Astrocyte (in vitro differentiated cells and primary cell): ENCODE results near the gene SEMA3B. TPM values are rescaled to one million over a fixed set of nuclear protein-coding genes. Genes with fewer than 3 reads are reported as not detected.

Source experiments
- DNase-seq: peaks from one replicate; pipeline ENCODE4 v3.0.0-alpha.2; 2010; ENCODE audit warnings: low read depth
- FAIRE-seq: peaks from 2 replicates; lab custom pipeline; 2011; peaks lifted over from hg19 to GRCh38; lab: Jason Lieb, UNC
- H2AFZ ChIP-seq: 2 replicates; pipeline ENCODE4 v1.6.0; 2012; ENCODE audit warnings: low read depth, low read length, inconsistent platforms
- H3K27ac ChIP-seq: 2 replicates; pipeline ENCODE4 v1.5.1; 2011; ENCODE audit warnings: low read depth, low read length, inconsistent platforms
- H3K27me3 ChIP-seq: 2 replicates; pipeline ENCODE4 v1.6.0; 2011; ENCODE audit warnings: low read length, inconsistent platforms; ENCODE audit not compliant: insufficient read depth
- H3K36me3 ChIP-seq: 2 replicates; pipeline ENCODE4 v1.5.1; 2011; ENCODE audit warnings: low read length, inconsistent platforms; ENCODE audit not compliant: insufficient read depth
- H3K4me1 ChIP-seq: 2 replicates; pipeline ENCODE4 v1.5.1; 2011; ENCODE audit warnings: low read length, inconsistent platforms; ENCODE audit not compliant: insufficient read depth
- H3K4me2 ChIP-seq: 2 replicates; pipeline ENCODE4 v1.6.0; 2012; ENCODE audit warnings: low read length, inconsistent platforms
- H3K4me3 ChIP-seq: 2 replicates; pipeline ENCODE4 v1.5.1; 2011; ENCODE audit warnings: low read depth, mild to moderate bottlenecking, low read length, inconsistent platforms; ENCODE audit not compliant: insufficient read depth
- H3K79me2 ChIP-seq: 2 replicates; pipeline ENCODE4 v1.6.0; 2012; ENCODE audit warnings: mild to moderate bottlenecking, low read length, inconsistent platforms; ENCODE audit not compliant: insufficient read depth
- H3K9ac ChIP-seq: 2 replicates; pipeline ENCODE4 v1.6.0; 2012; ENCODE audit warnings: mild to moderate bottlenecking, low read length, inconsistent platforms
- H3K9me3 ChIP-seq: 2 replicates; pipeline ENCODE4 v1.5.1; 2012; ENCODE audit warnings: low read depth, mild to moderate bottlenecking, low read length, inconsistent platforms; ENCODE audit not compliant: insufficient read depth
- H4K20me1 ChIP-seq: 2 replicates; pipeline ENCODE4 v1.6.0; 2012; ENCODE audit warnings: low read length, inconsistent platforms; ENCODE audit not compliant: insufficient read depth
- H3K27ac Mint-ChIP-seq: one replicate; pipeline ENCODE4 v1.8.0; 2021; ENCODE audit warnings: mild to moderate bottlenecking, mixed read lengths; ENCODE audit not compliant: unreplicated experiment
- H3K27me3 Mint-ChIP-seq: one replicate; pipeline ENCODE4 v1.8.0; 2021; ENCODE audit warnings: low read depth, mixed read lengths; ENCODE audit not compliant: unreplicated experiment
- H3K36me3 Mint-ChIP-seq: one replicate; pipeline ENCODE4 v1.8.0; 2021; ENCODE audit warnings: low read depth, mixed read lengths; ENCODE audit not compliant: unreplicated experiment
- H3K4me1 Mint-ChIP-seq: one replicate; pipeline ENCODE4 v1.8.0; 2021; ENCODE audit warnings: low read depth, mixed read lengths; ENCODE audit not compliant: unreplicated experiment
- H3K4me3 Mint-ChIP-seq: one replicate; pipeline ENCODE4 v1.8.0; 2021; ENCODE audit warnings: mild to moderate bottlenecking, moderate library complexity, mixed read lengths; ENCODE audit not compliant: unreplicated experiment
- H3K9me3 Mint-ChIP-seq: one replicate; pipeline ENCODE4 v1.8.0; 2021; ENCODE audit warnings: mild to moderate bottlenecking, mixed read lengths; ENCODE audit not compliant: unreplicated experiment
- CTCF ChIP-seq: IDR thresholded peaks from 2 replicates; pipeline ENCODE4 v1.5.1; 2011; ENCODE audit warnings: low read depth, mild to moderate bottlenecking, inconsistent platforms, low read length, moderate library complexity; ENCODE audit not compliant: insufficient read depth
- EZH2 ChIP-seq: IDR thresholded peaks from 2 replicates; pipeline ENCODE4 v1.6.1; 2012; ENCODE audit warnings: mild to moderate bottlenecking, low read length, inconsistent platforms; ENCODE audit not compliant: insufficient read depth
- total RNA-seq: library from RNA; stranded (reverse); gene quantifications from 2 replicates; pipeline ENCODE4 v1.2.1, GENCODE V29; 2021

SEMA3B gene
- total RNA-seq, 1 donor from 2014 or later, result 5.9 TPM

GRCh38 chr3:50294492-50295403 is 25.8 kb downstream of the SEMA3B start:
- no peak for DNase-seq
- no peak overlapping the region for H3K4me3 Mint-ChIP-seq

GRCh38 chr3:50295553-50296431 is 26.8 kb downstream of the SEMA3B start:
- H4K20me1 ChIP-seq, result peaks cover 3% of the 10 kb centered on the region
- no peaks in the 10 kb centered on the region for H3K36me3 ChIP-seq
- H3K27me3 Mint-ChIP-seq, result no peaks in the 10 kb centered on the region
- no peak overlapping the region for H2AFZ ChIP-seq
- H3K4me1 ChIP-seq, result peaks cover 31% of the 10 kb centered on the region
- peak overlapping the region; percentile 66 for H3K4me3 Mint-ChIP-seq
- no peaks in the 10 kb centered on the region for H3K9me3 ChIP-seq
- no peak overlapping the region for H3K9ac ChIP-seq
- H3K9me3 Mint-ChIP-seq, result no peaks in the 10 kb centered on the region
- H3K4me2 ChIP-seq, result no peak overlapping the region
- no peaks in the 10 kb centered on the region for H3K27me3 ChIP-seq
- H3K27ac ChIP-seq, result no peak overlapping the region
- TF ChIP-seq EZH2 (no peak), CTCF (no peak)
- no peak overlapping the region for H3K4me3 ChIP-seq
- no peaks in the 10 kb centered on the region for H3K36me3 Mint-ChIP-seq
- H3K27ac Mint-ChIP-seq, result no peak overlapping the region
- DNase-seq (no peak), FAIRE-seq (no peak)
- peaks cover 21% of the 10 kb centered on the region for H3K79me2 ChIP-seq
- H3K4me1 Mint-ChIP-seq, result peaks cover 14% of the 10 kb centered on the region

More at GRCh38 chr3:50294492-50295403, 25.8 kb downstream of the SEMA3B start:
- Histone ChIP-seq H3K4me3 (no peak overlapping the region), H3K79me2 (peaks cover 31% of the 10 kb centered on the region), H3K4me1 (peaks cover 24% of the 10 kb centered on the region), H4K20me1 (peaks cover 7% of the 10 kb centered on the region), H3K27me3 (no peaks in the 10 kb centered on the region), H2AFZ (no peak overlapping the region), H3K27ac (no peak overlapping the region), H3K9ac (no peak overlapping the region), H3K4me2 (no peak overlapping the region), H3K9me3 (no peaks in the 10 kb centered on the region), H3K36me3 (no peaks in the 10 kb centered on the region)
- H3K36me3 Mint-ChIP-seq, result no peaks in the 10 kb centered on the region
- no peak for FAIRE-seq
- H3K4me1 Mint-ChIP-seq, result peaks cover 11% of the 10 kb centered on the region
- H3K27me3 Mint-ChIP-seq, result no peaks in the 10 kb centered on the region
- no peaks in the 10 kb centered on the region for H3K9me3 Mint-ChIP-seq
- no peak overlapping the region for H3K27ac Mint-ChIP-seq
- no peak for TF ChIP-seq CTCF
- no peak for TF ChIP-seq EZH2
